Smooth muscle cell (in vitro differentiated cells): ENCODE results near the gene MAGI2. TPM values are rescaled to one million over a fixed set of nuclear protein-coding genes. Genes with fewer than 3 reads are reported as not detected.

Experiments used
- DNase-seq: peaks from one replicate; lab custom pipeline; 2025; ENCODE audit not compliant: unreplicated experiment; lab: John Stamatoyannopoulos, UW
- H2AFZ ChIP-seq: fragments of 200-600 bp; sonication (generic); 2 replicates; pipeline ENCODE4 v1.6.0; 2016; ENCODE audit warnings: antibody characterized with exemption, low read depth, mild to moderate bottlenecking
- H3F3A ChIP-seq: fragments of 200-600 bp; sonication (generic); 2 replicates; pipeline ENCODE4 v1.6.0; 2017; ENCODE audit warnings: antibody characterized with exemption, low read depth
- H3K27ac ChIP-seq: fragments of 200-600 bp; sonication (generic); 2 replicates; pipeline ENCODE4 v1.5.1; 2016; ENCODE audit warnings: low read depth, mild to moderate bottlenecking
- H3K27me3 ChIP-seq: fragments of 200-600 bp; sonication (generic); 2 replicates; pipeline ENCODE4 v1.6.1; 2016; ENCODE audit warnings: low read depth, mild to moderate bottlenecking
- H3K36me3 ChIP-seq: fragments of 200-600 bp; sonication (generic); 2 replicates; pipeline ENCODE4 v1.5.1; 2016; ENCODE audit warnings: low read depth
- H3K4me1 ChIP-seq: fragments of 200-600 bp; sonication (generic); 2 replicates; pipeline ENCODE4 v1.5.1; 2016; ENCODE audit warnings: low read depth
- H3K4me2 ChIP-seq: fragments of 200-600 bp; sonication (generic); 2 replicates; pipeline ENCODE4 v1.6.0; 2016; ENCODE audit warnings: mild to moderate bottlenecking
- H3K4me3 ChIP-seq: fragments of 200-600 bp; sonication (generic); 2 replicates; pipeline ENCODE4 v1.5.1; 2016; ENCODE audit warnings: mild to moderate bottlenecking
- H3K79me2 ChIP-seq: fragments of 200-600 bp; sonication (generic); 2 replicates; pipeline ENCODE4 v1.6.0; 2016; ENCODE audit warnings: low read depth, mild to moderate bottlenecking
- H3K9ac ChIP-seq: fragments of 200-600 bp; sonication (generic); 2 replicates; pipeline ENCODE4 v1.6.0; 2016; ENCODE audit warnings: low read depth
- H3K9me3 ChIP-seq: fragments of 200-600 bp; sonication (generic); replicated peaks from 2 replicates; pipeline ENCODE4 v1.5.1; 2016; ENCODE audit warnings: low read depth
- H4K20me1 ChIP-seq: fragments of 200-600 bp; sonication (generic); 2 replicates; pipeline ENCODE4 v1.6.0; 2016; ENCODE audit warnings: low read depth
- WGBS: methylation state at CpG from one replicate; pipeline ENCODE4 v1.1.7; 2016; ENCODE audit warnings: low lambda C conversion rate; 5-methylcytosine and 5-hydroxymethylcytosine counted together
- polyA plus RNA-seq: library from polyadenylated mRNA; unstranded; fragments of >200 nt; fragmentation: Nextera tagmentation; extraction: Ambion mirVana; gene quantifications from 2 replicates; pipeline ENCODE4 v1.2.1, GENCODE V29; 2016
- total RNA-seq: library from RNA; depleted of rRNA; stranded (reverse); fragments of >200 nt; gene quantifications from 2 replicates; pipeline ENCODE4 v1.2.3, GENCODE V29; 2014
- TF ChIP-seq, protein P1 (sequence below): fragments of 200-600 bp; sonication (generic); IDR thresholded peaks from 2 replicates; pipeline ENCODE4 v1.5.1; 2017; ENCODE audit warnings: borderline replicate concordance, mild to moderate bottlenecking, antibody characterized with exemption; ENCODE audit not compliant: insufficient read depth, poor library complexity, severe bottlenecking

MAGI2 gene
- total and polyA plus RNA-seq, 2 experiments from 2014 or later, result 3.4 to 10.7 TPM

DNA sequence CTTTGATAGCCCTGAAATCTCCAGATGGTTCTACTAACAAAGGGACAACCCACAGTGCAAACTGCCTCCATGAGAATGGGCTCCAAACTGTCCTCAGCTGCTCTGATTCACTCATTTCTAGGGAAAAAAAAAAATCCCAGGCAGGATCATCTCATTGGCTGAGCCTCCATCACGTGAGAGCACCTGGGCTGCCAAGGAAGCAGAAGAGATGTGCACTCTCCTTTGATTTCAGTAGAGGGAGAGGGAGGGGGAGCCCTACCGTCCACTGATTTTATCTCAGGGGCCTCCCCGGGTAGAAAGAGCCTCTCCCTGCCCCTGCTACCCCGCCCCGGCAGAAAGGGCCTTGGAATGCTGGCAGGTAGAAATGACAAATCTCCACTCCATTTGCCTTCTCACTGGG, 929.5 kb downstream of the MAGI2 start:
- no peaks in the 10 kb centered on the region for H3K79me2 ChIP-seq
- no peaks in the 10 kb centered on the region for H3K9me3 ChIP-seq
- no peak overlapping the region for H3K4me3 ChIP-seq
- H3K27me3 ChIP-seq, result no peaks in the 10 kb centered on the region
- H2AFZ ChIP-seq, result no peak overlapping the region
- TF ChIP-seq, protein P1, sequence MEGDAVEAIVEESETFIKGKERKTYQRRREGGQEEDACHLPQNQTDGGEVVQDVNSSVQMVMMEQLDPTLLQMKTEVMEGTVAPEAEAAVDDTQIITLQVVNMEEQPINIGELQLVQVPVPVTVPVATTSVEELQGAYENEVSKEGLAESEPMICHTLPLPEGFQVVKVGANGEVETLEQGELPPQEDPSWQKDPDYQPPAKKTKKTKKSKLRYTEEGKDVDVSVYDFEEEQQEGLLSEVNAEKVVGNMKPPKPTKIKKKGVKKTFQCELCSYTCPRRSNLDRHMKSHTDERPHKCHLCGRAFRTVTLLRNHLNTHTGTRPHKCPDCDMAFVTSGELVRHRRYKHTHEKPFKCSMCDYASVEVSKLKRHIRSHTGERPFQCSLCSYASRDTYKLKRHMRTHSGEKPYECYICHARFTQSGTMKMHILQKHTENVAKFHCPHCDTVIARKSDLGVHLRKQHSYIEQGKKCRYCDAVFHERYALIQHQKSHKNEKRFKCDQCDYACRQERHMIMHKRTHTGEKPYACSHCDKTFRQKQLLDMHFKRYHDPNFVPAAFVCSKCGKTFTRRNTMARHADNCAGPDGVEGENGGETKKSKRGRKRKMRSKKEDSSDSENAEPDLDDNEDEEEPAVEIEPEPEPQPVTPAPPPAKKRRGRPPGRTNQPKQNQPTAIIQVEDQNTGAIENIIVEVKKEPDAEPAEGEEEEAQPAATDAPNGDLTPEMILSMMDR, result no peak
- no peaks in the 10 kb centered on the region for H3F3A ChIP-seq
- H3K9ac ChIP-seq, result no peak overlapping the region
- H3K36me3 ChIP-seq, result no peaks in the 10 kb centered on the region
- DNase-seq, result no peak
- no peak overlapping the region for H3K27ac ChIP-seq
- no peaks in the 10 kb centered on the region for H4K20me1 ChIP-seq
- 71% methylated on average over 5 of the region's 5 CpGs for WGBS
- no peaks in the 10 kb centered on the region for H3K4me1 ChIP-seq
- H3K4me2 ChIP-seq, result no peak overlapping the region

DNA sequence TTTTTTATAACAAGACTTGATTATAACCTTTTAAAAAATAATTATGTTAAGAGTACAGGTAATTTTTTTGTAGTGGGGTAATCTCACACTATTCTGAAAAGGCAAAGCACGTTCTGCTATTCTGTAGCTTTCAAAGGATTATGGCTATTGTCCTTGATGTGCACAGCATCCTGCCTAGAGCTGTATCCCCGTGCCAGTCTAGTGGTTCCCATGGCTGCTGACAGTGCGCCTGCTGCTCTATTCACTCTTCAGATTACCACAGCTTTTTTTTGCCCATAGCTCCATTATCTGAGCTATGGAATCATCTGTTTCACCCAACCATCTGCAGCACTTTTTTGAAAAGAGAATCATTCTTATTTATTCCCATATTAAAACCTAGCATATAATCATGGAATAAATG, 931.5 kb downstream of the MAGI2 start:
- H3K27me3 ChIP-seq, result no peaks in the 10 kb centered on the region
- 91% methylated on average over 3 of the region's 3 CpGs for WGBS
- TF ChIP-seq, protein P1, result no peak
- no peak overlapping the region for H2AFZ ChIP-seq
- H3K4me3 ChIP-seq, result no peak overlapping the region
- no peaks in the 10 kb centered on the region for H3F3A ChIP-seq
- no peaks in the 10 kb centered on the region for H3K4me1 ChIP-seq
- no peak overlapping the region for H3K4me2 ChIP-seq
- no peaks in the 10 kb centered on the region for H3K79me2 ChIP-seq
- H3K9me3 ChIP-seq, result no peaks in the 10 kb centered on the region
- no peak overlapping the region for H3K27ac ChIP-seq
- H3K36me3 ChIP-seq, result no peaks in the 10 kb centered on the region
- no peak for DNase-seq
- no peaks in the 10 kb centered on the region for H4K20me1 ChIP-seq
- no peak overlapping the region for H3K9ac ChIP-seq

DNA sequence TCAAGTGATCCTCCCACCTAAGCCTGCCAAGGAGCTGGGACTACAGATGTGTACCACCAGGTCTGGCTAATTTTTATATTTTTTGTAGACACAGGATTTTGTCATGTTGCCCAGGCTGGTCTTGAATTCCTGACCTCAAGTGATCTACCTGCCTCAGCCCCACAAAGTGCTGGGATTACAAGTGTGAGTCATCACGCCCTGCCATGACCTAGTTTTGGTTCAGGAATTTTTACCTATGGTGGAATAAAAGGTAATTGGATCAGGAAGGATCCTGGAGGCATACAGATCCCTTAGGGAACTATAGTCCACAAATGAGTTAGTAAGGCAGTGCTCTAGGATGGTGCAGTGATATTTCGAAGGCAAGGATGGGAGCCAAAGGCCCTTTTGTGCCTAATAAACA, 937.0 kb downstream of the MAGI2 start:
- no peaks in the 10 kb centered on the region for H3K27me3 ChIP-seq
- DNase-seq, result no peak
- no peaks in the 10 kb centered on the region for H3K4me1 ChIP-seq
- H3K36me3 ChIP-seq, result no peaks in the 10 kb centered on the region
- no peak overlapping the region for H3K4me3 ChIP-seq
- H3K9me3 ChIP-seq, result no peaks in the 10 kb centered on the region
- H2AFZ ChIP-seq, result no peak overlapping the region
- H3K9ac ChIP-seq, result no peak overlapping the region
- TF ChIP-seq, protein P1, result no peak
- no peaks in the 10 kb centered on the region for H3F3A ChIP-seq
- no peaks in the 10 kb centered on the region for H4K20me1 ChIP-seq
- no peak overlapping the region for H3K4me2 ChIP-seq
- no peaks in the 10 kb centered on the region for H3K79me2 ChIP-seq
- WGBS, result 88% methylated on average over 2 of the region's 2 CpGs
- H3K27ac ChIP-seq, result no peak overlapping the region

DNA sequence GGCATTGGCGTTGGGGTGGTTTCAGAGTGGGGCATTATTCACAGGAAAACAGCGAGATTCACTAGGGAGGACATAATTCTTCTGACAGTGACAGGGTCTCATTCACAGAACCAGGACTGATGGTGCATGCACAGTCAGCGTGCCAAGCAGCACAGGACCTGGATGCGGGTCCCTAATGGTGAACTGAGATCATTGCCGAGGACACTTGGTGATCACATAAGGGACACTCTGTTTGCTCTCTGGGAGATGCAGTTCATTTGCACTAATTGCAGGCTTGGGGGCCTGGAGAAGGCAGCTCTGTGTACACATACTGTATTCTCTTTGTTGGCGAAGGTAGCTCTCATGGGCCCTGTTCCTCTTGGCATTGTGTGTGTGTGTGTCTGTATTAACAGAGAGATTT, 938.8 kb downstream of the MAGI2 start:
- Histone ChIP-seq H3F3A (no peaks in the 10 kb centered on the region), H3K27ac (no peak overlapping the region), H2AFZ (no peak overlapping the region), H3K36me3 (no peaks in the 10 kb centered on the region), H3K9me3 (no peaks in the 10 kb centered on the region), H3K9ac (no peak overlapping the region), H3K4me1 (no peaks in the 10 kb centered on the region), H3K4me3 (no peak overlapping the region), H3K4me2 (no peak overlapping the region), H3K79me2 (no peaks in the 10 kb centered on the region), H3K27me3 (no peaks in the 10 kb centered on the region), H4K20me1 (no peaks in the 10 kb centered on the region)
- DNase-seq, result no peak
- 85% methylated on average over 6 of the region's 6 CpGs for WGBS
- TF ChIP-seq, protein P1, result no peak
